ENCODE data around the gene SLC25A38. TPM values are rescaled to one million over a fixed set of nuclear protein-coding genes. Genes with fewer than 3 reads are reported as not detected.

The SLC25A38 gene
- total RNA-seq, 4 donors from 2014 or later: 43.8 to 51.2 (median 48.2) TPM

- Histone ChIP-seq H3K9me3 (no peaks in the 10 kb centered on the region), H3K36me3 (peaks cover 0 to 20% of the 10 kb centered on the region in 2 donors), H3K27ac (no peak overlapping the region), H3K4me3 (no peak overlapping the region), H3K4me1 (peaks cover 17 to 23% of the 10 kb centered on the region in 2 donors), H3K27me3 (no peaks in the 10 kb centered on the region)
- TF ChIP-seq, protein P1, sequence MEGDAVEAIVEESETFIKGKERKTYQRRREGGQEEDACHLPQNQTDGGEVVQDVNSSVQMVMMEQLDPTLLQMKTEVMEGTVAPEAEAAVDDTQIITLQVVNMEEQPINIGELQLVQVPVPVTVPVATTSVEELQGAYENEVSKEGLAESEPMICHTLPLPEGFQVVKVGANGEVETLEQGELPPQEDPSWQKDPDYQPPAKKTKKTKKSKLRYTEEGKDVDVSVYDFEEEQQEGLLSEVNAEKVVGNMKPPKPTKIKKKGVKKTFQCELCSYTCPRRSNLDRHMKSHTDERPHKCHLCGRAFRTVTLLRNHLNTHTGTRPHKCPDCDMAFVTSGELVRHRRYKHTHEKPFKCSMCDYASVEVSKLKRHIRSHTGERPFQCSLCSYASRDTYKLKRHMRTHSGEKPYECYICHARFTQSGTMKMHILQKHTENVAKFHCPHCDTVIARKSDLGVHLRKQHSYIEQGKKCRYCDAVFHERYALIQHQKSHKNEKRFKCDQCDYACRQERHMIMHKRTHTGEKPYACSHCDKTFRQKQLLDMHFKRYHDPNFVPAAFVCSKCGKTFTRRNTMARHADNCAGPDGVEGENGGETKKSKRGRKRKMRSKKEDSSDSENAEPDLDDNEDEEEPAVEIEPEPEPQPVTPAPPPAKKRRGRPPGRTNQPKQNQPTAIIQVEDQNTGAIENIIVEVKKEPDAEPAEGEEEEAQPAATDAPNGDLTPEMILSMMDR (IDR thresholded peaks at IDR 0.05 in 4 of 5, conservative IDR thresholded peaks at IDR 0.05 in 1 of 5): no peak
- no peak for TF ChIP-seq POLR2A (IDR thresholded peaks at IDR 0.05)
- ATAC-seq (no peak), DNase-seq (no peak)
- in situ Hi-C loops (cut with MboI; ENCODE audit: low sequenced_read_pairs in 4 of 4) (loop anchor here in 1 of 4 donors (25.0 kb wide), 1 partner anchor 907 kb away; the partner anchor contains the start of gene EIF1B), intact Hi-C loops (cut with DNase I; ENCODE audit: low total_unique reads) (loop anchor here (5.0 kb wide), 1 partner anchor 1052 kb away; the partner anchor contains the start of gene RPL14)
Measured at GRCh38 chr3:39404943-39405686, 21.9 kb downstream of the SLC25A38 start.

DNA sequence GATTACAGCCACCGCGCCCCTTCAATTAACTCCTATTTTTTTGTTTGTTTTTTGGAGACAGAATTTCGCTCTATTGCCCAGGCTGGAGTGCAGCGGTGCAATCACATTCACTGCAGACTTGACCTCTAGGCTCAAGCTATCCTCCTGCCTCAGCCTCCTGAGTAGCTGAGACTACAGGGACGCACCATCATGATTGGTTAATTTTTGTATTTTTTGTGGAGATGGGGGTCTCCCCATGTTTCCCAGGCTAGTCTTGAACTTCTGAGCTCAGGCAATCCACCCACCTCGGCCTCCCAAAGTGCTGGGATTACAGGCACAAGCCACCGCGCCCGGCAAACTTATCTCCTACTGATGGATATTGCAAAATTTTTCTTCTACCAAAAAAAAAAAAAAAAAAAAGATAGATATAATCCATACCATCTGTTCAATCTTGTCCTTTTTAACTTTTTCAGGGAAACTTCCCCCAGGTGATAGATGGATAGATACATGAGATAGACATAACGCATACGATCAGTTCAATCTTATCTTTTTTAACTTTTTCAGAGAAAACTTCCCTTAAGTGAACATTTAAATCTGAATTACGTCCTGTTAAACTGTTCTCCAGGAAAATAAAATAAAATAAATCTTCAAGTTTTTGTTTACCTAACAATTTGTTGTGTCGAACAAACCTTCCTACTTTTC lies 22.7 kb downstream of the SLC25A38 start:
- H3K9me3 ChIP-seq: no peaks in the 10 kb centered on the region
- H3K27me3 ChIP-seq: no peaks in the 10 kb centered on the region
- no peak for ATAC-seq
- DNase-seq: no peak
- peaks cover 0 to 27% of the 10 kb centered on the region in 2 donors for H3K36me3 ChIP-seq
- peak overlapping the region; percentile 83 to 96 (median 88) for H3K27ac ChIP-seq
- intact Hi-C loops (cut with DNase I; ENCODE audit: low total_unique reads) (loop anchor here (1.0 to 5.0 kb wide), 2 partner anchors 22 to 1051 kb away; partner anchors contain the start of gene RPL14), in situ Hi-C loops (cut with MboI; ENCODE audit: low sequenced_read_pairs in 4 of 4) (loop anchor here in 1 of 4 donors (25.0 kb wide), 1 partner anchor 906 kb away; the partner anchor contains the start of gene EIF1B)
- peak overlapping the region; percentile 75 to 87 (median 83) for H3K4me3 ChIP-seq
- H3K4me1 ChIP-seq: peaks cover 17 to 23% of the 10 kb centered on the region in 2 donors
- no peak for TF ChIP-seq POLR2A (IDR thresholded peaks at IDR 0.05)
- TF ChIP-seq, protein P1 (IDR thresholded peaks at IDR 0.05 in 4 of 5, conservative IDR thresholded peaks at IDR 0.05 in 1 of 5): no peak

GRCh38 chr3:39406368-39407258 lies 23.4 kb downstream of the SLC25A38 start, which contains the start of gene RPSA:
Gene RPSA, plus strand, starts transcription at chr3:39406720. Its CDS starts 934 bp downstream, at chr3:39407654.
- H3K27me3 ChIP-seq: no peaks in the 10 kb centered on the region
- intact Hi-C loops (cut with DNase I; ENCODE audit: low total_unique reads) (loop anchor here (1.0 to 5.0 kb wide), 2 partner anchors 22 to 1051 kb away; partner anchors contain the start of gene RPL14), in situ Hi-C loops (cut with MboI; ENCODE audit: low sequenced_read_pairs in 4 of 4) (loop anchor here in 1 of 4 donors (25.0 kb wide), 1 partner anchor 906 kb away; the partner anchor contains the start of gene EIF1B)
- H3K36me3 ChIP-seq: peaks cover 0 to 35% of the 10 kb centered on the region in 2 donors
- H3K9me3 ChIP-seq: no peaks in the 10 kb centered on the region
- H3K4me3 ChIP-seq: peak within 1 kb of the TSS; percentile 75 to 87 (median 83)
- H3K27ac ChIP-seq: peak within 1 kb of the TSS; percentile 83 to 96 (median 88)
- H3K4me1 ChIP-seq: peaks cover 17 to 23% of the 10 kb centered on the region in 2 donors
- DNase-seq (peak; percentile 93 to 94), ATAC-seq (peak; percentile 99 to 100)
- TF ChIP-seq POLR2A (IDR thresholded peaks at IDR 0.05): peak; percentile 95 to 97
- TF ChIP-seq, protein P1 (IDR thresholded peaks at IDR 0.05 in 4 of 5, conservative IDR thresholded peaks at IDR 0.05 in 1 of 5): peak in 4 of 5 experiments; percentile 44 to 54 (median 54)

GRCh38 chr3:39407259-39407629 lies 24.1 kb downstream of the SLC25A38 start:
- no peak for DNase-seq
- in situ Hi-C loops (cut with MboI; ENCODE audit: low sequenced_read_pairs in 4 of 4): loop anchor here in 1 of 4 donors (25.0 kb wide), 1 partner anchor 905 kb away; the partner anchor contains the start of gene EIF1B
- TF ChIP-seq, protein P1 (IDR thresholded peaks at IDR 0.05 in 4 of 5, conservative IDR thresholded peaks at IDR 0.05 in 1 of 5): no peak
- H3K9me3 ChIP-seq: no peaks in the 10 kb centered on the region
- peaks cover 17 to 23% of the 10 kb centered on the region in 2 donors for H3K4me1 ChIP-seq
- peak overlapping the region; percentile 75 to 87 (median 83) for H3K4me3 ChIP-seq
- ATAC-seq: no peak
- H3K36me3 ChIP-seq: peaks cover 0 to 41% of the 10 kb centered on the region in 2 donors
- H3K27ac ChIP-seq: peak overlapping the region; percentile 83 to 96 (median 88)
- intact Hi-C loops (cut with DNase I; ENCODE audit: low total_unique reads): loop anchor here (5.0 kb wide), 1 partner anchor 1050 kb away; the partner anchor contains the start of gene RPL14
- no peaks in the 10 kb centered on the region for H3K27me3 ChIP-seq

All from gastrocnemius medialis (tissue), 4 donors.